HG03565 (cell line): ENCODE results near the gene GGCX.
"Not testable (repeated sequence)": the region's sequence is repeated elsewhere in the genome, so short reads cannot be mapped to it uniquely, and the experiment has no call there.

Source experiments
- ATAC-seq: cut with Tn5 transposase; IDR thresholded peaks from one replicate; pipeline ENCODE4 v1.9.1; 2021; ENCODE audit warnings: mild to moderate bottlenecking, moderate library complexity; ENCODE audit not compliant: unreplicated experiment

The GGCX gene

GRCh38 chr2:85577063-85577385, 15.7 kb upstream of the GGCX start:
- no peak for ATAC-seq

GRCh38 chr2:85575739-85576138, 14.4 kb upstream of the GGCX start:
- no peak for ATAC-seq

GRCh38 chr2:85566265-85566664, 5.0 kb upstream of the GGCX start:
- ATAC-seq, result no peak

GRCh38 chr2:85564144-85564563, 2.9 kb upstream of the GGCX start:
- ATAC-seq, result no peak

- ATAC-seq, result no peak
Measured at GRCh38 chr2:85560812-85561279, 447 bp downstream of the GGCX start.

- not testable (repeated sequence) for ATAC-seq
Measured at GRCh38 chr2:85560403-85560726, 928 bp downstream of the GGCX start.

- ATAC-seq, result no peak
Measured at GRCh38 chr2:85558160-85558559, 3.1 kb downstream of the GGCX start.

- ATAC-seq, result no peak
Measured at GRCh38 chr2:85557130-85557529, 4.2 kb downstream of the GGCX start.

GRCh38 chr2:85554980-85555612, 6.2 kb downstream of the GGCX start:
- no peak for ATAC-seq

GRCh38 chr2:85553184-85553583, 8.1 kb downstream of the GGCX start:
- ATAC-seq, result no peak

- no peak for ATAC-seq
Measured at GRCh38 chr2:85551698-85552678, 9.3 kb downstream of the GGCX start.

- ATAC-seq, result no peak
Measured at GRCh38 chr2:85550486-85550885, 10.8 kb downstream of the GGCX start.

GRCh38 chr2:85549826-85550225, 11.5 kb downstream of the GGCX start:
- ATAC-seq, result no peak

- ATAC-seq, result no peak
Measured at GRCh38 chr2:85549095-85549494, 12.2 kb downstream of the GGCX start.

GRCh38 chr2:85548608-85548900, 12.7 kb downstream of the GGCX start:
- ATAC-seq, result no peak

- no peak for ATAC-seq
Measured at GRCh38 chr2:85547859-85548607, 13.3 kb downstream of the GGCX start.

GRCh38 chr2:85547089-85547858, 14.0 kb downstream of the GGCX start:
- ATAC-seq, result no peak

- no peak for ATAC-seq
Measured at GRCh38 chr2:85545780-85546240, 15.5 kb downstream of the GGCX start.

GRCh38 chr2:85544915-85545779, 16.1 kb downstream of the GGCX start:
- ATAC-seq, result not testable (repeated sequence)

GRCh38 chr2:85544254-85544691, 17.0 kb downstream of the GGCX start:
- not testable (repeated sequence) for ATAC-seq
